ENCODE data around the gene COX15. TPM values are rescaled to one million over a fixed set of nuclear protein-coding genes. Genes with fewer than 3 reads are reported as not detected.

Gene COX15
- total RNA-seq, 1 experiment from 2014 or later = 37.7 TPM

Other genes starting within 250 kb of the COX15 start
- 0.19 TPM in 1 of 2 replicates, not detected in the other for gene NKX2-3, start 199.2 kb downstream of the COX15 start, total RNA-seq (2014; rRNA removed)
- 15.9 and 16.0 TPM in 2 replicates for gene SLC25A28, start 111.7 kb downstream of the COX15 start, total RNA-seq (2014; rRNA removed)
- gene ENTPD7, start 72.6 kb downstream of the COX15 start, total RNA-seq (2014; rRNA removed) = 7.4 and 8.0 TPM in 2 replicates
- gene CUTC, start 107 bp upstream of the COX15 start, total RNA-seq (2014; rRNA removed) = 18.9 and 20.6 TPM in 2 replicates
- gene ABCC2, start 50.5 kb upstream of the COX15 start, total RNA-seq (2014; rRNA removed) = 0.34 and 0.58 TPM in 2 replicates

All from LHCN-M2 (cell line).